Upper lobe of left lung (tissue), 4 donors: ENCODE results near the gene HPS6.

Experiments
- POLR2AphosphoS5 ChIP-seq, 2 donors: sonication (generic); formaldehyde crosslinking; IDR thresholded peaks; one replicate each; pipeline ENCODE4 v1.5.1; 2017; ENCODE audit warnings: antibody characterized with exemption in 2 of 2
- TF ChIP-seq, protein P1 (sequence below), 6 experiments: fragments of 450-650 bp in 4 of 6; fragments of 200-600 bp in 2 of 6; sonication (generic) in 2 of 6; IDR thresholded peaks; one replicate each; pipeline ENCODE4 v1.5.1; 2016 to 2019; ENCODE audit warnings: antibody characterized with exemption in 6 of 6

GRCh38 chr10:102045292-102045691 is 19.9 kb upstream of the HPS6 start:
- TF ChIP-seq, protein P1, sequence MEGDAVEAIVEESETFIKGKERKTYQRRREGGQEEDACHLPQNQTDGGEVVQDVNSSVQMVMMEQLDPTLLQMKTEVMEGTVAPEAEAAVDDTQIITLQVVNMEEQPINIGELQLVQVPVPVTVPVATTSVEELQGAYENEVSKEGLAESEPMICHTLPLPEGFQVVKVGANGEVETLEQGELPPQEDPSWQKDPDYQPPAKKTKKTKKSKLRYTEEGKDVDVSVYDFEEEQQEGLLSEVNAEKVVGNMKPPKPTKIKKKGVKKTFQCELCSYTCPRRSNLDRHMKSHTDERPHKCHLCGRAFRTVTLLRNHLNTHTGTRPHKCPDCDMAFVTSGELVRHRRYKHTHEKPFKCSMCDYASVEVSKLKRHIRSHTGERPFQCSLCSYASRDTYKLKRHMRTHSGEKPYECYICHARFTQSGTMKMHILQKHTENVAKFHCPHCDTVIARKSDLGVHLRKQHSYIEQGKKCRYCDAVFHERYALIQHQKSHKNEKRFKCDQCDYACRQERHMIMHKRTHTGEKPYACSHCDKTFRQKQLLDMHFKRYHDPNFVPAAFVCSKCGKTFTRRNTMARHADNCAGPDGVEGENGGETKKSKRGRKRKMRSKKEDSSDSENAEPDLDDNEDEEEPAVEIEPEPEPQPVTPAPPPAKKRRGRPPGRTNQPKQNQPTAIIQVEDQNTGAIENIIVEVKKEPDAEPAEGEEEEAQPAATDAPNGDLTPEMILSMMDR (IDR thresholded peaks at IDR 0.05) = no peak
- TF ChIP-seq POLR2AphosphoS5 (IDR thresholded peaks at IDR 0.05) = no peak
